SW480 (cell line): ENCODE data around the gene KLK10.
"Not testable (repeated sequence)": the region's sequence is repeated elsewhere in the genome, so short reads cannot be mapped to it uniquely, and the experiment has no call there.

Source experiments
- DNase-seq: peaks from one replicate; pipeline ENCODE4 v3.0.0-alpha.2; 2016; ENCODE audit warnings: low spot score

The KLK10 gene

DNA sequence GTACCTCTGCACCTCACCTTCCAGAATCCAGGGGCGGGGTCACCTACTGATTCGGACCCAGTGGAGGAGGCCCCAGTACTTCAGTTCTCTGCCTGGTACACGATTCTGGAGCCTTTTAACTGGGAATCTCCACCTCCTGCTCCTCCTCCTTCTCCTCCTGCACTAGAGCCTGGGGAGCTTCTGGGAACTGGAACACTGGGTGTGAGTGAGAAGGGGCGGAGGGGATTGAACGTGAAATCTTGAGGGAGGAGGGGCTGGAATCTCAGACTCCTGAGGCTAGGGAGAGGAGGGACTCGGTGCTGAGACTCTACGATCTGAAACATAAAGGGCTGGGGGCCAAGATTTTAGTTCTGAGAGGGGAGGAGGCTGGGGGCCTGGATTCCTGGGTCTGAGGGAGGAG, 18.0 kb downstream of the KLK10 start, which contains the start of gene KLK8:
TSS of gene KLK8 (minus strand) at position 90 of the 400 bp plus-strand sequence. CDS start 437 bp downstream, outside the sequence.
- no peak for DNase-seq

GRCh38 chr19:51000981-51001380, 18.5 kb downstream of the KLK10 start:
- no peak for DNase-seq

DNA sequence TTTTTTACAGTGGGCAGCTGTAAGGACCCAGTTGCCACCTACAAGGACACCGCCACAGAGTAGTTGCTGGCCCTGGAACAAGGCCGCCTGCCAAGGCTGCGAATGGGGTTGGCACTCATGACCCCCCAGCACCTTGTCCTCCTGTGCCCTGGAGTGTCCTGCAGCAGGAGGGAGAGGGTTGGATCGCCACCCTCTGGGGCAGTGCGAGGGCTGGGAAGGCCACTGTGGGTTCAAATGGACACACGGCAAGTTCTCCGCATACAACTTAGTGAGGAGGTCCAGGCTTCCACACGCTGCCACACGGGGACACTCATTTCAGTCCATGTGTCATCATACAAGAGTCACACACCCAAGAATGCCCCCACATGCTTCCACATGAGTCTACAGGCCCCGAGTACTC, 19.1 kb downstream of the KLK10 start:
- no peak for DNase-seq

GRCh38 chr19:50998686-50999085, 20.8 kb downstream of the KLK10 start:
- DNase-seq, result no peak

DNA sequence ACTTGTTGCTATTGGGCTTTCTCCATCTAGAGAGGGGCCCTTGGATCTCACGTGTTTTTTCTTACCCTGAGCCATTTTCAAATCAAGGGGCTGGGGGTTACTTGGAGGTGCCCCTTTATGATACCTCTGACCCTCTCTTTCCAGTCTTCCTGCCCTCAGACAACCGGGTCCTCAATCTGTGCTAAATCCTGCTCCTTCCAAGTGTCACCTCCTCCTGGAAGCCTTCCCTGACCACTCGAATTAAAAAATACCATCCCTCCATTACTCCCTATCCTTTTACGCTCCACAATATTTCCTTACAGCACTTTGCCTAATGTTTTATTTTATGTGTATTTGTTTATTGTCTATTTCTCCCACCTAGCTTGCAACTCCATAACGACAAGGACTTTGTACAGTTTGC, 21.4 kb downstream of the KLK10 start:
- no peak for DNase-seq

- peak; percentile 60 for DNase-seq
Observed at GRCh38 chr19:50994129-50994528, 25.4 kb downstream of the KLK10 start.

- no peak for DNase-seq
Observed at GRCh38 chr19:50992666-50993035, 26.9 kb downstream of the KLK10 start.

DNA sequence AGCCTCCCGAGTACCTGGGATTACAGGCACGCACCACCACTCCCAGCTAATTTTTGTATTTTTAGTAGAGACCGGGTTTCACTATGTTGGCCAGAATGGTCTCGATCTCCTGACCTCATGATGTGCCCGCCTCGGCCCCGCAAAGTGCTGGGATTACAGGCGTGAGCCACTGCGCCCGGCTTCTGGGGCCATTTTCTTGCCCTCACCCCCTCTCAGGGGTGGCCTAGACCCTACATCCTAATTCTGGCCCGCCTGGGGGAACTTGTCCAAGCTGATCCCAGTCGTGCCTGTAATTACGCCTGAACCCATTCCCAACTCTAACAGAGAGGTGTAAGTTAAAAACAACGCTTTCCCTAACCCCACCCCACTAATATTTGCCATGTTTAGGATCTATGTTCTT, 35.1 kb downstream of the KLK10 start:
- DNase-seq, result not testable (repeated sequence)

DNA sequence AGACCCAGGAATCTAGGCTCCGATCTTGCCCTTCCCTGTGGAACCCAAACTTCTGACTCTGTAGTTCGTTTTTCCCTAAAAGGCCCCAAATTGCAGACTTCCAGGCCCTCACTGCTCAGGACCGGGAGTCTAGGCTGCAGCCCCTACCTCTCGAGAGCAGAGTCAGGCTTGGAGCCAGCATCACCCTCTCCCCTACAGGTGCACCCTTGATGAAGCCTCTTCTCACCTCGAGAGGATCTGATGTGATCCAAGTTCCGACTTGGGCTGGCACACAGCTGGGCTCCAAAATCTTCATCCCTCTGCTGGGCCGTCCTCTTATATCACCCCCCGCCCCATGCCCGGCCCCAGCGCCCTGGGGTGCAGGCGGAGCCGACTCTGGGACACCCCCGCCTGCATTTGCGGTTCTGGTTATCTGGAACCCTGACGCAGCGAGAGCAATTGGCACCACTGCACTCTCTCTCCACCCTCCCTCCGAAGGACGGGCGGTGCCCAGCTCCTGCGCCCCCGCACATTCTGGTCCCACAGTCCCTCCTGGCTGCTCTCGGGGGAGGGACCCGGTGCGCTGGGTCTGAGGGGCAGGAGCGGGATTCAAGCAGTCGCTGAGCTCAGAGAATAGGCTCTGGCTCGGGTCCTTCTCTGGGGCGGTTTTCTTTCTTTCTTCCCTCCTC, 35.8 kb downstream of the KLK10 start, which contains the start of gene KLK7:
TSS of gene KLK7 (minus strand) at position 293 of the 668 bp plus-strand sequence. CDS start 1,518 bp downstream, outside the sequence.
- DNase-seq, result peak; percentile 34

DNA sequence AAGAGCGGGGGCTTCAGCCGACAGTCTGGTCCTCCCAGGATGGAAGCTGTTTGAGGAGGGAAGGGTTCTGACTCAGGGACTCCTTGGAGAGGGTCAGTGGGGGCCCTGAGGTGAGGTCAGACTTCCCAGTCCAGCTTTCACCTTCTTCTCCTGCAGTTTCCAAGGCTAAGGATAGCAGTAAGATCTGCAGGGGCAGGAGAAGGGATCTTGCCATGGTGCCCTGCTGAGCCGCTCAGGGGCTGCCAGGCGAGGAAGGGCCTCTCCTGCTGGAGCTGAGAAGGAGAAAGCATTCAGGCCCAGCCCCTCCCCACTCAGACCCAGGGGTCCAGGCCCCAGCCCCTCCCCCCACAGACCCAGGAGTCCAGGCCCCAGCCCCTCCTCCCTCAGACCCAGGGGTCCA, 37.3 kb downstream of the KLK10 start:
- no peak for DNase-seq

- no peak for DNase-seq
Observed at GRCh38 chr19:50981587-50982146, 37.8 kb downstream of the KLK10 start.

DNA sequence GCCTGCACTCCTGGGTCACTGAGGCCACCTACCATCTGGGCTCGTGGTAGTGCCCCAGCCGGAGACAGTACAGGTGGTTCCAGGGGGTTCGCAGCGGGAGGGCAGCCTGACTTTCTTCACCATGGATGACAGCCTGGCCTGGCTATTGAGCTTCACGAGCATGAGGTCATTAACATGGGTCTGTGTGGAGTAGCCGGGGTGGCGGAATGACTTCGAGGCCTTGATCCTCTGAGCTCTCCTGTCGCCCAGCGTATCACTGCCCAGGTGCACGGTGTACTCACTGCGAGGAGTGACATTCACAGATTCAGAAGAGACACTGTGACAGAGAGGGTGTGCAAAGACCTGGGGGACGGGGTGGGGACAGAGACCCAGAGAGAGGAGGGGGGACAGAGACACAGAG, 39.3 kb downstream of the KLK10 start:
- no peak for DNase-seq

GRCh38 chr19:50979758-50980157, 39.8 kb downstream of the KLK10 start:
- DNase-seq, result no peak

DNA sequence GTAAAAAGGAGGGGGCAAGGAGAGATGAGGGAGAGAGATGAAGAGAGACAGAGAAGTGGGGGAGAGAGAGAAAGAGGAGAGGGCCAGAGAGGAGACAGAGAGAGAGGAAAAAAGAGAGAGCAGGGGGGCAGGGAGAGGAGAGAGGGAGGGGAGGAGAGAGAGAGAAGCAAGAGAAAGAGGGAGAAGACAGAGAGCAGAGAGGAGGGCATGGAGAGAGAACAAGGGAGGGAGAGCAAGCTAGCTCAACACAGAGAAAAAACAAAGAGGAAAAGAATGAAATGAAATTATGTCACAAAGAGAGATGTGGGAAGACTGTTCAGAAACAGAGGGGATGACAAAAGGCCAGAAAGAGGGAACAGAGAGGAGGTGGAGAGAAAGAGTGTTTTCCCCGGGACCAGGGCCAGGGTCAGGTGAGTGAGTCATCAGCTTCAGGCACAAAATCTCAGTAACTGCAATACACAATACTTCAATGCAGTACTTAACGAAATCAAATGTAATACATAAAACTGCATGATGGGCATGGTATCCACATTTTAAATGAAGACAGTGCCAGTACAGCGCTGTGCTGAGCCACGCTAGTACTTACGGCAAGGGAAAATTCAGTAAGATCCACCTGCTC, 40.6 kb downstream of the KLK10 start:
- peak; percentile 63 for DNase-seq

- peak; percentile 90 for DNase-seq
Observed at GRCh38 chr19:50977626-50978025, 41.9 kb downstream of the KLK10 start.

- peak; percentile 98 for DNase-seq
Observed at GRCh38 chr19:50975766-50976165, 43.7 kb downstream of the KLK10 start.

- DNase-seq, result no peak
Observed at GRCh38 chr19:50974702-50975556, 44.6 kb downstream of the KLK10 start.

DNA sequence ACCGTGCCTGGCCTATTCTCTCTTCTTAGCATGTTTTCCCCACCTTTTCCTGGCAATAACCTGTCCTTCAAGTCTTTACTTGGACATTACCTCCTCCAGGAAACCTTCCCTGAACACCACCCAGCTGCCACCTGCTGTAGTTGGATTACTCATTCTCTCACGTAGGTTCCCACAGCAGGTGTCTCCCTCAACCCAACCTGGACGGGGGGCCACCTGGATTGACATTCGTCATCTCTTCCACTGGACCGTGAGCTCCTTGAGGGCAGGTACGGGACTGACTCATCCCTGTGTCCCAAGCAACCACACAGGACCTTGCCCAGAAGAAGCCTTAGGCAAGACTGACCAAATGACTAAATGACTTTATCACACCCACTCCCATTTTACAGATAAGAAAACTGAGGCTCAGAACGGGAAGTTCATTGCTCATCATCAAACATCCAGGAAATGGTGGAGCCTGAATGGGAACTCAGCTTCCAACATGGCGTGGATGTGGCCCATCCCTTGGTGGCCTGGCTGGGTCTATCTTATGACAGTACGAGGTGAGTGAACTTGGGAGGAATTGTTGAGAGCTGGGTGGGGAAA, 46.6 kb downstream of the KLK10 start:
- no peak for DNase-seq

- not testable (repeated sequence) for DNase-seq
Observed at GRCh38 chr19:50969810-50970209, 49.7 kb downstream of the KLK10 start.

DNA sequence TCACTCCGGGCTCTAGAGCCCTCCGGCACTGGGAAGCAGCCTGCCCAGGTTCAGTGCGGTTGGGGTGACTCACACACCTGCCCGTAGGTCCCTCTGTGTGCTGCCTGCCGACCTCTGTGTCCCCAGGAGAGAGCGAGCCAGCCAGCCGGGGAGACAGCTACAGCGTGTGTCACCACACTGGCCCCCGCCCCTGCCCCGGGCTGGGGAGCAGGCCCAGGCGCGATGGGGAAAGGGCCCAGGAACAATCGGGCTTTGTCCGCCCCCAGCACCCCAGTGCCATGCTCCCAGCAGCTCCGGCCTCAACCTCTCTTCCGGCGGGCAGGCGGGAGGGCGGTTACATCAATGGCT, 50.1 kb downstream of the KLK10 start, which contains the start of gene KLK6:
TSS of gene KLK6 (minus strand) at position 179 of the 348 bp plus-strand sequence. CDS start 1,487 bp downstream, outside the sequence.
- peak; percentile 99 for DNase-seq

DNA sequence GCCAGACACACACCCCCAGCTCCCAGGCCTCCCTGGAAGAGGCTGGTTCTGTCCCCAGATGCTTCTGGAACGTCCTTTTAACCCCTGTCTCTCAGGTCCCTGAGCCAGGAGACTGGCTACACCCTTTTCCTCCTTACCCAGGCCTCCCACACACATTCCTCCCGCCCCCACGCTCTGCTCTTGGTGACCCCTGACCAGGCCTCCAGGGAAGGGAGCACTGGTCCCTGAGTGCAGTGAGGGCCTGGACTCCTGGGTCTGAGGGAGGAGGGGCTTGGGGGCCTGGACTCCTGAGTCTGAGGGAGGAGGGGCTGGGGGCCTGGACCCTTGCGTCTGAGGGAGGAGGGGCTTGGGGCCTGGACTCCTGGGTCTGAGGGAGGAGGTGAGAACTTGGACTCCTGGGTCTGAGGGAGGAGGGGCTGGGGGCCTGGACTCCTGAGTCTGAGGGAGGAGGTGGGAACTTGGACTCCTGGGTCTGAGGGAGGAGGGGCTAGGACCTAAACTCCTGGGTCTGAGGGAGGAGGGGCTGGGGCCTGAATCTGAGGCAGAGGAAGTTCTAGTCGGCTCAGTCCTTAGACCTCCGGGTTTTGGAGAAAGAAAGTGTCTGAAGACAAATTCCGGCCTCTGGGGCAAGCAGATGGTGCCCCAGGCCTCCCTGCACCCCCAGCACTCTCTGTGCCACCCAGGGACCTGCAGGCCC, 50.6 kb downstream of the KLK10 start:
- peak; percentile 54 for DNase-seq
